ENCODE results near the gene DCXR.

DCXR gene

GRCh38 chr17:82021107-82021899 lies 16.2 kb downstream of the DCXR start:
- peak; percentile 42 for DNase-seq

GRCh38 chr17:82020572-82021106 lies 16.9 kb downstream of the DCXR start:
- DNase-seq = no peak

- no peak for DNase-seq
These were observed 17.6 kb downstream of the DCXR start for GRCh38 chr17:82019690-82020571.

GRCh38 chr17:82018989-82019689 lies 18.4 kb downstream of the DCXR start:
- DNase-seq = no peak

GRCh38 chr17:82018152-82018988 lies 19.1 kb downstream of the DCXR start:
- DNase-seq = peak; percentile 42

GRCh38 chr17:82017612-82018151 lies 19.8 kb downstream of the DCXR start:
- DNase-seq = no peak

GRCh38 chr17:82016875-82017459 lies 20.5 kb downstream of the DCXR start:
- no peak for DNase-seq

- no peak for DNase-seq
These were observed 21.2 kb downstream of the DCXR start for GRCh38 chr17:82016061-82016874.

- no peak for DNase-seq
These were observed 22.1 kb downstream of the DCXR start for GRCh38 chr17:82015311-82015971.

GRCh38 chr17:82014971-82015310 lies 22.6 kb downstream of the DCXR start:
- no peak for DNase-seq

- no peak for DNase-seq
These were observed 23.1 kb downstream of the DCXR start for GRCh38 chr17:82014432-82014831.

GRCh38 chr17:82013772-82014321 lies 23.6 kb downstream of the DCXR start:
- DNase-seq = no peak

GRCh38 chr17:82013341-82013740 lies 24.2 kb downstream of the DCXR start:
- no peak for DNase-seq

- DNase-seq = peak; percentile 22
These were observed 24.7 kb downstream of the DCXR start for GRCh38 chr17:82012640-82013295.

GRCh38 chr17:82012261-82012639 lies 25.2 kb downstream of the DCXR start:
- DNase-seq = no peak

GRCh38 chr17:82011617-82012187 lies 25.8 kb downstream of the DCXR start:
- DNase-seq = no peak

GRCh38 chr17:82010575-82011525 lies 26.6 kb downstream of the DCXR start:
- DNase-seq = no peak

- no peak for DNase-seq
These were observed 28.1 kb downstream of the DCXR start for GRCh38 chr17:82009413-82009812.
